Mucosa of descending colon (tissue), 3 donors: ENCODE measurements around the gene FBXO10. TPM values are rescaled to one million over a fixed set of nuclear protein-coding genes. Genes with fewer than 3 reads are reported as not detected.
"Not testable (repeated sequence)": the region's sequence is repeated elsewhere in the genome, so short reads cannot be mapped to it uniquely, and the experiment has no call there.

Source experiments
- ATAC-seq: fragments of 200-7000 bp; cut with Tn5 transposase; one replicate; pipeline ENCODE4 v1.9.1; 2020; ENCODE audit warnings: mild to moderate bottlenecking, moderate library complexity
- DNase-seq, 3 donors: peaks; one replicate each; pipeline ENCODE4 v3.0.0-alpha.2; 2020
- H3K36me3 ChIP-seq: fragments of 200-600 bp; one replicate; pipeline ENCODE4 v1.8.0; 2021; ENCODE audit warnings: low read depth, mild to moderate bottlenecking
- H3K4me1 ChIP-seq: fragments of 200-600 bp; one replicate; pipeline ENCODE4 v1.8.0; 2021; ENCODE audit warnings: low read depth, mild to moderate bottlenecking
- H3K4me3 ChIP-seq: fragments of 200-600 bp; one replicate; pipeline ENCODE4 v1.8.0; 2021; ENCODE audit warnings: mild to moderate bottlenecking
- H3K9me3 ChIP-seq: fragments of 200-600 bp; one replicate; pipeline ENCODE4 v1.8.0; 2021; ENCODE audit warnings: mild to moderate bottlenecking
- CTCF ChIP-seq: fragments of 200-600 bp; IDR thresholded peaks from one replicate; pipeline ENCODE4 v1.8.0; 2022; ENCODE audit warnings: antibody characterized with exemption, mild to moderate bottlenecking
- intact Hi-C, 2 donors: fragments of 100-400 bp; cut with DNase I in 1 of 2; cut with micrococcal nuclease in 1 of 2; formaldehyde crosslinking; loops; one replicate each; pipeline versions ENCODE4 v1.11.0 to v1.11.1; 2022; cut with DNase I, micrococcal nuclease
- total RNA-seq, 3 donors: library from RNA; stranded (reverse); fragmentation: NEBNext Ultra II Directional in 2 of 3; extraction: Animal tissue kit (Norgen Biotek cat#: 25700) in 2 of 3; gene quantifications; one replicate each; pipeline versions ENCODE4 v1.2.1 to v1.2.4, GENCODE V29; 2021 to 2023
- donor health status: DM: no; HTN: no; CAD: no; lungs with moderate emphysema.
- donor health status: DM: no; HTN: no; CAD: no.
- donor health status: DM: no; HTN: yes; CAD: no.

Gene FBXO10
- total RNA-seq, 3 donors from 2014 or later, result 3.4 to 15.9 (median 4.6) TPM

GRCh38 chr9:37604296-37604695, 28.1 kb upstream of the FBXO10 start:
- H3K36me3 ChIP-seq, result no peaks in the 10 kb centered on the region
- H3K9me3 ChIP-seq, result no peaks in the 10 kb centered on the region
- H3K4me1 ChIP-seq, result peaks cover 5% of the 10 kb centered on the region
- DNase-seq (no peak), ATAC-seq (no peak)
- H3K4me3 ChIP-seq, result no peak overlapping the region
- TF ChIP-seq CTCF, result no peak
- intact Hi-C loops, result no loop called here

GRCh38 chr9:37602817-37603216, 26.6 kb upstream of the FBXO10 start:
- intact Hi-C loops, result no loop called here
- Histone ChIP-seq H3K36me3 (no peaks in the 10 kb centered on the region), H3K4me3 (no peak overlapping the region), H3K4me1 (peaks cover 5% of the 10 kb centered on the region), H3K9me3 (no peaks in the 10 kb centered on the region)
- TF ChIP-seq CTCF, result no peak
- ATAC-seq, result peak; percentile 100
- DNase-seq, result peak; percentile 84 to 91 (median 84)

DNA sequence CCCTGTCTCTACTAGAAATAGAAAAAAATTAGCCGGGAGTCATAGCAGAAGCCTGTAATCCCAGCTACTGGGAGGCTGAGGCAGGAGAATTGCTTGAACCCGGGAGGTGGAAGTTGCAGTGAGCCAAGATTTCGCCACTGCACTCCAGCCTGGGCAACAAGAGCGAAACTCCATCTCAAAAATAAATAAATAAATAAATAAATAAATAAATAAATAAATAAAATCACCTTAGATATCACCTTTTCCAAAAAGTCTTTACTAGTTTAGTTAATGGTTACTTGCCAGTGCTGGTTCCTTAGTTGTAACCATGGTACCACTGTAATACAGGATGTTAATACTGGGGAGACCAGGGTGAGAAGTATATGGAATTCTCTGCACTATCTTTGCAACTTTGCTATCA, 25.9 kb upstream of the FBXO10 start:
- intact Hi-C loops, DNase-seq, H3K4me3 ChIP-seq, H3K9me3 ChIP-seq, ATAC-seq, H3K4me1 ChIP-seq, H3K36me3 ChIP-seq: not testable (repeated sequence)

DNA sequence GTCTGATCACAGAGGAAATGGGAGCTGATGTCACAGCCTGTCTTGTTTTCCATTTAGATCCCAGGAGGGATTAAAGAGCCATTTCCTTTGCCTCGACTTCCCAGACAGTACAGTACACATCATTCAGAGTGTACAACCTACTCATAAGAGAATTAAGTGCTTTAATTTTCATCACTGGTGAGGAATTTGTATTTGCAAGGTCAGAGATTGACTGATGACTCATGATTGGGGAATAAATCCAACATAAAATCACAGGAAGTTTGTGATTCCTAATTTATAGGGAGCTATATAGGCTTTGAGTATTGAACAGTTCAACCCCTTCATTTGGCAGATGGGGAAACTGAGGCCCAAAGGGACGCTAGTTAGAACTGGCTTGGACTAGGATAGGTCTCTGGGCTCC, 20.3 kb upstream of the FBXO10 start:
- ATAC-seq (no peak), DNase-seq (no peak)
- Histone ChIP-seq H3K4me3 (no peak overlapping the region), H3K9me3 (no peaks in the 10 kb centered on the region), H3K36me3 (no peaks in the 10 kb centered on the region), H3K4me1 (peaks cover 12% of the 10 kb centered on the region)
- intact Hi-C loops, result no loop called here
- no peak for TF ChIP-seq CTCF

DNA sequence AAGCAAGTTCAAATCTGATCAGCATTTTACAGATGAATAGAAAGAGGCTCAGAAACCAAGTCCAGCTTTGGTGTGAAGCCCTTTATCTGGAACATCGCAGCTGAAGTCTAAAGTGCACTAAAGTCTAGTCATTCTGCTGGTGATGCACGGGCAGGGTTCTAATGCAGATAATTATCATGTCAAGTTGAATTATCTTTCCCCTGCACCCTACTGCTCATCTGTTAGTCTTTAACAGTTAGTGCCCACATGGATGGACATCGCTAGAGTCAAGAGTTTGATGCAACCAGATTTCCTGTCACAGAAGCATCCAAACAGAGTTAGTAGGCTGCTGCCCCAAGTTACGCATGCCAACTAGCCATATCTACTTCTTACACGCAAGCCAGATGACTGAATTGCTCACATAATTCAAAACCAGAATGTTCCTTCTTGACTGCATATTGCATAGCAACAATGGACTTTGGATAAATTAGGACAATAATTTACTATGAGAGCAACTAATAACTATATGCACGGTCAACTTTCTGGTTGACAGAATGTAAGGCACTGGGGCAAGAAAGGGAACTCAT, 17.8 kb upstream of the FBXO10 start:
- TF ChIP-seq CTCF, result no peak
- DNase-seq, result no peak
- intact Hi-C loops, result no loop called here
- no peak overlapping the region for H3K4me3 ChIP-seq
- peaks cover 29% of the 10 kb centered on the region for H3K4me1 ChIP-seq
- H3K9me3 ChIP-seq, result no peaks in the 10 kb centered on the region
- H3K36me3 ChIP-seq, result no peaks in the 10 kb centered on the region
- no peak for ATAC-seq

GRCh38 chr9:37592108-37592951, 16.1 kb upstream of the FBXO10 start, which contains the start of gene TOMM5:
TOMM5 (minus strand) TSS chr9:37592597; CDS start chr9:37592532, 65 bp downstream.
- Histone ChIP-seq H3K4me1 (peaks cover 29% of the 10 kb centered on the region), H3K36me3 (no peaks in the 10 kb centered on the region), H3K4me3 (peak within 1 kb of the TSS; percentile 98), H3K9me3 (no peaks in the 10 kb centered on the region)
- no peak for TF ChIP-seq CTCF
- peak; percentile 99 for ATAC-seq
- intact Hi-C loops, result no loop called here
- DNase-seq, result peak; percentile 94 to 95 (median 95)
